K562 (cell line): ENCODE measurements around the gene DMAC2L. TPM values are rescaled to one million over a fixed set of nuclear protein-coding genes. Genes with fewer than 3 reads are reported as not detected.

ENCODE experiments used
- BRF1 ChIP-seq: IDR thresholded peaks from 3 replicates; pipeline ENCODE4 v1.6.1; 2011; ENCODE audit warnings: borderline replicate concordance, mild to moderate bottlenecking; ENCODE audit not compliant: insufficient read length; ENCODE audit errors: extremely low read depth
- DPF2 ChIP-seq: fragments of 450-650 bp; IDR thresholded peaks from 2 replicates; pipeline ENCODE4 v1.6.1; 2016
- EP300 ChIP-seq: IDR thresholded peaks from 2 replicates; pipeline ENCODE4 v1.6.1; 2012; ENCODE audit warnings: low read length, improper control_type of control experiment
- HOXB6 ChIP-seq: fragments of 250-450 bp; sonication (Bioruptor Pico); IDR thresholded peaks from 2 replicates; pipeline ENCODE4 v1.5.1; 2022; ENCODE audit warnings: mild to moderate bottlenecking, borderline replicate concordance
- NELFE ChIP-seq: IDR thresholded peaks from 2 replicates; pipeline ENCODE4 v1.6.1; 2011; ENCODE audit warnings: mild to moderate bottlenecking; ENCODE audit not compliant: insufficient read depth, insufficient read length
- PHB ChIP-seq: fragments of 250-450 bp; sonication (Bioruptor Pico); IDR thresholded peaks from 2 replicates; pipeline ENCODE4 v1.5.0; 2021
- PHB2 ChIP-seq: fragments of 450-650 bp; IDR thresholded peaks from 2 replicates; pipeline ENCODE4 v1.6.1; 2017; ENCODE audit warnings: low read depth
- PHF20 ChIP-seq: fragments of 450-650 bp; IDR thresholded peaks from 2 replicates; pipeline ENCODE4 v1.6.1; 2018; ENCODE audit not compliant: partially characterized antibody
- RBM14 ChIP-seq: fragments of 200-400 bp; formaldehyde crosslinking; IDR thresholded peaks from 2 replicates; pipeline ENCODE4 v1.6.1; 2018; ENCODE audit warnings: low read depth, mild to moderate bottlenecking, low read length, moderate library complexity, borderline replicate concordance; ENCODE audit not compliant: insufficient read depth
- SUPT5H ChIP-seq: fragments of 450-650 bp; IDR thresholded peaks from 2 replicates; pipeline ENCODE4 v1.6.1; 2016
- ZBED1 ChIP-seq: IDR thresholded peaks from 2 replicates; pipeline ENCODE4 v1.6.1; 2014
- ZNF764 ChIP-seq: fragments of 250-450 bp; sonication (Bioruptor Pico); IDR thresholded peaks from 2 replicates; pipeline ENCODE4 v1.4.0; 2020; ENCODE audit warnings: low read depth, mild to moderate bottlenecking, moderate library complexity
- polyA plus RNA-seq, 8 experiments: library from polyadenylated mRNA; depleted of rRNA in 4 of 8; stranded (reverse) in 5 of 8; unstranded in 3 of 8; fragments of >200 nt; fragmentation: Nextera tagmentation in 2 of 8; fragmentation: Illumina TruSeq in 1 of 8; extraction: Ambion mirVana in 2 of 8; extraction: Trizol in 1 of 8; gene quantifications; 2 replicates each; pipeline versions ENCODE4 v1.2.1 to v1.2.3, GENCODE V29; 2011 to 2014; ENCODE audit warnings: inconsistent platforms in 1 of 8, missing spikeins in 1 of 8
- total RNA-seq, 7 experiments: library from RNA; depleted of rRNA in 6 of 7; stranded (reverse); fragments of >200 nt in 6 of 7; fragmentation: Illumina TruSeq in 2 of 7; extraction: Trizol in 2 of 7; gene quantifications; 2 replicates each; pipeline versions ENCODE4 v1.2.1 to v1.2.3, GENCODE V29; 2011 to 2021; ENCODE audit warnings: low replicate concordance in 1 of 7
- TF ChIP-seq, protein P1 (sequence below): sonication (generic); formaldehyde crosslinking; IDR thresholded peaks from 2 replicates; pipeline ENCODE4 v1.8.0; 2022; ENCODE audit warnings: mild to moderate bottlenecking, missing genetic modification reagents
- TF ChIP-seq, protein P2 (sequence below): fragments of 450-650 bp; formaldehyde crosslinking; IDR thresholded peaks from 2 replicates; pipeline ENCODE4 v1.4.0; 2022; ENCODE audit warnings: missing genetic modification characterization
- TF ChIP-seq, protein P3 (sequence below): fragments of 450-650 bp; formaldehyde crosslinking; IDR thresholded peaks from 2 replicates; pipeline ENCODE4 v1.4.0; 2020; ENCODE audit warnings: mild to moderate bottlenecking
- TF ChIP-seq, protein P4 (sequence below): sonication (generic); formaldehyde crosslinking; IDR thresholded peaks from 2 replicates; pipeline ENCODE4 v1.9.0; 2022; ENCODE audit warnings: mild to moderate bottlenecking, missing genetic modification reagents
- TF ChIP-seq, protein P5 (sequence below): fragments of 450-650 bp; IDR thresholded peaks from 2 replicates; pipeline ENCODE4 v1.6.1; 2016; ENCODE audit warnings: missing biosample characterization, missing genetic modification characterization
- TF ChIP-seq, protein P6 (sequence below): fragments of 250-450 bp; sonication (Bioruptor Pico); IDR thresholded peaks from 2 replicates; pipeline ENCODE4 v1.5.1; 2021; ENCODE audit warnings: mild to moderate bottlenecking
- TF ChIP-seq, protein P7 (sequence below): sonication (generic); formaldehyde crosslinking; IDR thresholded peaks from 2 replicates; pipeline ENCODE4 v1.8.1; 2023; ENCODE audit warnings: mild to moderate bottlenecking, missing genetic modification reagents, moderate library complexity

DMAC2L gene
- total and polyA plus RNA-seq, 9 of the 15 experiments (the other 6 are each of a cell fraction or from before 2014, with no cell fraction given): 4.0 to 37.2 (median 9.3) TPM

DNA sequence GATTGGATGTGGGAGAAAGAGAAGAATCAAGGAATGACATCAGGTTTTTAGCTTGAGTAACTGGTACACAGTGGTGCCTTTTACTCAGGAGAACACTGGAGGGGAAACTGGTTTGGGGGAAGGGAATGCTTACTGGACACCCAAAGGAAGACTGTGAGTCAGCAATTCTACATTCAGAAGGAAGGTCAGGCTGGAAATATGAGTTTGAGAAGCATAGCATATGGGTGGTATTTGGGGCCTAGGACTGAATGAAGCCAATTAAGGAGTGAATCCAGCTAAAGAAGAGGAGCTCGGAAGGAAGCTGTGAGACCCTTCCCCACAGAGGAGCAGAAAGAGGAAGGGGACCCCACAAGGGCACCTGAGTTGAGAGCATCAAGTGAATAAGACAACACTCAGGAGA lies 35.4 kb downstream of the DMAC2L start (continued):
- TF ChIP-seq PHB2 (no peak), RBM14 (no peak), DPF2 (peak; percentile 52), PHF20 (no peak), HOXB6 (CRISPR knock-in tag) (no peak), ZNF764 (CRISPR knock-in tag) (no peak), PHB (CRISPR knock-in tag) (no peak), ZBED1 (no peak), EP300 (0 out of 2 replicates have a peak, but pooled peaks have one; percentile 32), BRF1 (no peak), NELFE (no peak), SUPT5H (no peak)
- TF ChIP-seq, protein P1, sequence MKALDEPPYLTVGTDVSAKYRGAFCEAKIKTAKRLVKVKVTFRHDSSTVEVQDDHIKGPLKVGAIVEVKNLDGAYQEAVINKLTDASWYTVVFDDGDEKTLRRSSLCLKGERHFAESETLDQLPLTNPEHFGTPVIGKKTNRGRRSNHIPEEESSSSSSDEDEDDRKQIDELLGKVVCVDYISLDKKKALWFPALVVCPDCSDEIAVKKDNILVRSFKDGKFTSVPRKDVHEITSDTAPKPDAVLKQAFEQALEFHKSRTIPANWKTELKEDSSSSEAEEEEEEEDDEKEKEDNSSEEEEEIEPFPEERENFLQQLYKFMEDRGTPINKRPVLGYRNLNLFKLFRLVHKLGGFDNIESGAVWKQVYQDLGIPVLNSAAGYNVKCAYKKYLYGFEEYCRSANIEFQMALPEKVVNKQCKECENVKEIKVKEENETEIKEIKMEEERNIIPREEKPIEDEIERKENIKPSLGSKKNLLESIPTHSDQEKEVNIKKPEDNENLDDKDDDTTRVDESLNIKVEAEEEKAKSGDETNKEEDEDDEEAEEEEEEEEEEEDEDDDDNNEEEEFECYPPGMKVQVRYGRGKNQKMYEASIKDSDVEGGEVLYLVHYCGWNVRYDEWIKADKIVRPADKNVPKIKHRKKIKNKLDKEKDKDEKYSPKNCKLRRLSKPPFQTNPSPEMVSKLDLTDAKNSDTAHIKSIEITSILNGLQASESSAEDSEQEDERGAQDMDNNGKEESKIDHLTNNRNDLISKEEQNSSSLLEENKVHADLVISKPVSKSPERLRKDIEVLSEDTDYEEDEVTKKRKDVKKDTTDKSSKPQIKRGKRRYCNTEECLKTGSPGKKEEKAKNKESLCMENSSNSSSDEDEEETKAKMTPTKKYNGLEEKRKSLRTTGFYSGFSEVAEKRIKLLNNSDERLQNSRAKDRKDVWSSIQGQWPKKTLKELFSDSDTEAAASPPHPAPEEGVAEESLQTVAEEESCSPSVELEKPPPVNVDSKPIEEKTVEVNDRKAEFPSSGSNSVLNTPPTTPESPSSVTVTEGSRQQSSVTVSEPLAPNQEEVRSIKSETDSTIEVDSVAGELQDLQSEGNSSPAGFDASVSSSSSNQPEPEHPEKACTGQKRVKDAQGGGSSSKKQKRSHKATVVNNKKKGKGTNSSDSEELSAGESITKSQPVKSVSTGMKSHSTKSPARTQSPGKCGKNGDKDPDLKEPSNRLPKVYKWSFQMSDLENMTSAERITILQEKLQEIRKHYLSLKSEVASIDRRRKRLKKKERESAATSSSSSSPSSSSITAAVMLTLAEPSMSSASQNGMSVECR (CRISPR knock-in tag): no peak
- TF ChIP-seq, protein P2, sequence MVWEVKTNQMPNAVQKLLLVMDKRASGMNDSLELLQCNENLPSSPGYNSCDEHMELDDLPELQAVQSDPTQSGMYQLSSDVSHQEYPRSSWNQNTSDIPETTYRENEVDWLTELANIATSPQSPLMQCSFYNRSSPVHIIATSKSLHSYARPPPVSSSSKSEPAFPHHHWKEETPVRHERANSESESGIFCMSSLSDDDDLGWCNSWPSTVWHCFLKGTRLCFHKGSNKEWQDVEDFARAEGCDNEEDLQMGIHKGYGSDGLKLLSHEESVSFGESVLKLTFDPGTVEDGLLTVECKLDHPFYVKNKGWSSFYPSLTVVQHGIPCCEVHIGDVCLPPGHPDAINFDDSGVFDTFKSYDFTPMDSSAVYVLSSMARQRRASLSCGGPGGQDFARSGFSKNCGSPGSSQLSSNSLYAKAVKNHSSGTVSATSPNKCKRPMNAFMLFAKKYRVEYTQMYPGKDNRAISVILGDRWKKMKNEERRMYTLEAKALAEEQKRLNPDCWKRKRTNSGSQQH (CRISPR knock-in tag): no peak
- TF ChIP-seq, protein P3, sequence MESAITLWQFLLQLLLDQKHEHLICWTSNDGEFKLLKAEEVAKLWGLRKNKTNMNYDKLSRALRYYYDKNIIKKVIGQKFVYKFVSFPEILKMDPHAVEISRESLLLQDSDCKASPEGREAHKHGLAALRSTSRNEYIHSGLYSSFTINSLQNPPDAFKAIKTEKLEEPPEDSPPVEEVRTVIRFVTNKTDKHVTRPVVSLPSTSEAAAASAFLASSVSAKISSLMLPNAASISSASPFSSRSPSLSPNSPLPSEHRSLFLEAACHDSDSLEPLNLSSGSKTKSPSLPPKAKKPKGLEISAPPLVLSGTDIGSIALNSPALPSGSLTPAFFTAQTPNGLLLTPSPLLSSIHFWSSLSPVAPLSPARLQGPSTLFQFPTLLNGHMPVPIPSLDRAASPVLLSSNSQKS (CRISPR knock-in tag): no peak
- TF ChIP-seq, protein P4, sequence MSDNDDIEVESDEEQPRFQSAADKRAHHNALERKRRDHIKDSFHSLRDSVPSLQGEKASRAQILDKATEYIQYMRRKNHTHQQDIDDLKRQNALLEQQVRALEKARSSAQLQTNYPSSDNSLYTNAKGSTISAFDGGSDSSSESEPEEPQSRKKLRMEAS (CRISPR knock-in tag): no peak
- TF ChIP-seq, protein P5, sequence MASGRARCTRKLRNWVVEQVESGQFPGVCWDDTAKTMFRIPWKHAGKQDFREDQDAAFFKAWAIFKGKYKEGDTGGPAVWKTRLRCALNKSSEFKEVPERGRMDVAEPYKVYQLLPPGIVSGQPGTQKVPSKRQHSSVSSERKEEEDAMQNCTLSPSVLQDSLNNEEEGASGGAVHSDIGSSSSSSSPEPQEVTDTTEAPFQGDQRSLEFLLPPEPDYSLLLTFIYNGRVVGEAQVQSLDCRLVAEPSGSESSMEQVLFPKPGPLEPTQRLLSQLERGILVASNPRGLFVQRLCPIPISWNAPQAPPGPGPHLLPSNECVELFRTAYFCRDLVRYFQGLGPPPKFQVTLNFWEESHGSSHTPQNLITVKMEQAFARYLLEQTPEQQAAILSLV (tag): no peak
- TF ChIP-seq, protein P6, sequence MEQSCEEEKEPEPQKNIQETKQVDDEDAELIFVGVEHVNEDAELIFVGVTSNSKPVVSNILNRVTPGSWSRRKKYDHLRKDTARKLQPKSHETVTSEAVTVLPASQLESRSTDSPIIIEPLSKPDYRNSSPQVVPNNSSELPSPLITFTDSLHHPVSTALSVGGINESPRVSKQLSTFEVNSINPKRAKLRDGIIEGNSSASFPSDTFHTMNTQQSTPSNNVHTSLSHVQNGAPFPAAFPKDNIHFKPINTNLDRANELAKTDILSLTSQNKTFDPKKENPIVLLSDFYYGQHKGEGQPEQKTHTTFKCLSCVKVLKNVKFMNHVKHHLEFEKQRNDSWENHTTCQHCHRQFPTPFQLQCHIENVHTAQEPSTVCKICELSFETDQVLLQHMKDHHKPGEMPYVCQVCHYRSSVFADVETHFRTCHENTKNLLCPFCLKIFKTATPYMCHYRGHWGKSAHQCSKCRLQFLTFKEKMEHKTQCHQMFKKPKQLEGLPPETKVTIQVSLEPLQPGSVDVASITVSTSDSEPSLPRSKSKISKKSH (CRISPR knock-in tag): no peak
- TF ChIP-seq, protein P7, sequence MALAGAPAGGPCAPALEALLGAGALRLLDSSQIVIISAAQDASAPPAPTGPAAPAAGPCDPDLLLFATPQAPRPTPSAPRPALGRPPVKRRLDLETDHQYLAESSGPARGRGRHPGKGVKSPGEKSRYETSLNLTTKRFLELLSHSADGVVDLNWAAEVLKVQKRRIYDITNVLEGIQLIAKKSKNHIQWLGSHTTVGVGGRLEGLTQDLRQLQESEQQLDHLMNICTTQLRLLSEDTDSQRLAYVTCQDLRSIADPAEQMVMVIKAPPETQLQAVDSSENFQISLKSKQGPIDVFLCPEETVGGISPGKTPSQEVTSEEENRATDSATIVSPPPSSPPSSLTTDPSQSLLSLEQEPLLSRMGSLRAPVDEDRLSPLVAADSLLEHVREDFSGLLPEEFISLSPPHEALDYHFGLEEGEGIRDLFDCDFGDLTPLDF (CRISPR knock-in tag): no peak
